HG03432 (cell line): ENCODE results near the gene DDA1.

Experiments
- ATAC-seq: cut with Tn5 transposase; IDR thresholded peaks from one replicate; pipeline ENCODE4 v1.9.1; 2021; ENCODE audit warnings: mild to moderate bottlenecking, moderate library complexity; ENCODE audit not compliant: unreplicated experiment

DDA1 gene

DNA sequence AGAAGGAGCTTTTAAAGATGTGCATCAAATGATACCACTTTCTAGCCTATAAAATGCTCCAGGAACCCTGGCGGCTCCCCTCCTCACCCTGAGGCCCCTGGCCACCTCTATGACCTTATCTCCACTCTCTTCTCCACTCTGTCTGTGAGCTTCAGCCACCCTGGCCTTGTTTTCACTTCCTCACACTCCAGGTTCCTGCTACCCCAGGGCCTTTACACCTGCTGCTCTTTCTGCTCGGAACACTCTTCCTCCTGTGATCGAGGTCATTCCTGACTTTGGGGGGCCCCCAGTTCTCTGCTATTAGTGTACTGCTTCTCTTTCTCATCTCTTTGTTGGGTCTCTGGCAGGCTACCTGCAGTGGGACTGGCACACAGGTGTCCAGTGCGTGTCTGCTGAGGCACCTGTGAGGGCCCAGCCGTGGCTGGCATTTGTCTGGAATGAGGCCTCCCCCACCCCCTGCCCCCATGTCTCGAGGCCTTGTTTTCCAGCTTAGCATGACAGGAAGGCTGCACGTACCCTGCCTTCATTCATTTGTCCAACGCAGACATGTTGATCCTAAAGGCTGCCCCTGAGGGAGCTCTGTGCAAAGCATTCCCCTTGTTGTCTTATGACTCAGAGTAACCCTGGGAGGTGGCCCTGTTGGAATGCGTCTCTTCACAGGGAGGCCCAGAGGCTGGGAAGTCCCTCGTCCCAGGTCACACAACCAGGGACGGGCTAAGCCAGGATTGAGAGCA, 2.3 kb downstream of the DDA1 start:
- ATAC-seq: no peak

DNA sequence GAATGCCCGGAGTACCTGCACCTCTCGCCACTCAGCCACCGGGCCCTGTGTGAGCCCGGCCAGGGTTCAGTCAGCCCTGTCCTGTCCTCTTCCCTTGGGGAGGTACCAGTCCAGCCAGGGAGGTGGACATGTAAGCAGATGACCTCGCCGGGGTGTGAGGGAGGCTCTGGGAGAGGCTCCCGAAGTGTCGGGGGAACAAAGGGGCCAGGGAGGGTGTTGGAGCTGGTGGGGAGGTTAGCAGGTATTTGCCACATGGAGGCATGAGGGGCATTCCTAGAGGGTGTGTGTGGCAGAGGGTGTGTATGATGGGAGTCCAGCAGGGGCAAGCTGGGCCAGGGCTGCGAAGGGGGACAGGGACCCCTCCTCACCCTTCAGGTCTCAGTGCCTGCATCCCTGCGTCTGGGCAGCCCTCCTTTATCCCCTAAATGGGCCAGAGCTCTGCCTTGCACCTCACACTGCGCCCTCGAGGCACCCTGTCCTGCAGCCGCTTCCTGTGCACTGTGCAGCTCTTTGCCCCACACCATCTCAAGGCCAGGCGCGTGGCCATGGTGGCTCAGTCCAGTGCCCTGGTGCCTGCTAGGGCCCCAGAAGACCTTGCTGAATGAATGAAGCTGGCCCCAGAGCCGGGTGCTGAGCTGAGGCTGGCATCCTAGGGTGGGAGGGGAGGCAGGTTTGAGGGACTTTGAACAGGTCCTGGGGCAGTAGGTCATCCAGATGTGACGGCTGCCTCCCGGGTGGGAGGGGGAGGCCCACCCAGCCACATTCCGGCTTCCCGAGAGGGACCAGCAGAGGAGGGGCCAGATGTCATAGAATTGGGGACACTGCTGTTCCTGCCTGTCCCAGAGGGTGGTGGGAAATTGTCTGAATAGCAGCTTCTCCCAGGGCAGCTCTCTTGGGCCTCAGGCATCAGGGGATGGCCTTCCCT, 3.1 kb downstream of the DDA1 start:
- ATAC-seq: no peak

DNA sequence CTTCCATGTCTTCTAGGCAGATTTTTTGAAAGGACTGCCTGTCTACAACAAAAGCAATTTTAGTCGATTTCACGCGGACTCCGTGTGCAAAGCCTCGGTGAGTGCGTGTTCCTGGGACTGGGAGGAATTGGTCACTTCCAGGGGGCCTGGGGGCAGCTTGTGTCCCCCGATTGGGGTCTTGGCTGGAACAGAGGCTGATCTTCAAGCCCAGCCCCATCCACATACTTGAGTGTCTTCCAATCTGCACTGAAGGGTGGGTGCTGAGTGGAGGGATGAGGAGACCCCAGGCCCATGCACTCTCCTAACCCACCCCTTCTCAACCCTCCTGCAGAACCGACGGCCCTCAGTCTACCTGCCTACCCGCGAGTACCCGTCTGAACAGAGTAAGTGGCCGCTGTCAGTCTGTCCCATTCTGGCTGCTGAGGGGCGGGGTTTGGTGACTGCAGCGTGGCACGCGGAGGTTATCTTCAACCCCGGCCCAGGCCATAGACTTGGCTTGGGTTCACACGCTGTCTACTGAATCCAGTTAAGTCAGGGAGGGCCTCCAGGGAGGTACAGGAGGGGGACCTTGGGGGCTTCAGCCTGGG, 4.7 kb downstream of the DDA1 start:
- ATAC-seq: no peak

DNA sequence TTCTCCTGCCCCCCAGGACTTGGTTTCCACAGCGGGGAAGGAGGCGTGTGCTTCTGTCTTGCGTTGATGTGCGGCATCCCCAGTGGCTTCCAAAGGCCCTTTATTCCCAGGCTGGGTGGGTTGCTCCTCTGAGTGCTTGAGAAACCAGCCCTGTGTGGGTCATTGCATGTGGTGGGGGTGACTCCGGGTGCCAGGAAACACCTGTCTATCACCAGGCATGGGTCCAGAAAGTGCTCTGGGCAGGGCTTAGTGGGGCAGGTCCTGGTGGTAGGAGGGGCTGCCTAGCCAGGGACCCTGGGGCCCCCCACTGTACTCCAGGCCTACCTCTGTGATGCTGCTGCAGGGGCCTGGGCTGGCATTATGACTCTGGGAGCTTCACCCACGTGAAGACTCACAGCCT, 9.6 kb downstream of the DDA1 start:
- ATAC-seq: no peak

DNA sequence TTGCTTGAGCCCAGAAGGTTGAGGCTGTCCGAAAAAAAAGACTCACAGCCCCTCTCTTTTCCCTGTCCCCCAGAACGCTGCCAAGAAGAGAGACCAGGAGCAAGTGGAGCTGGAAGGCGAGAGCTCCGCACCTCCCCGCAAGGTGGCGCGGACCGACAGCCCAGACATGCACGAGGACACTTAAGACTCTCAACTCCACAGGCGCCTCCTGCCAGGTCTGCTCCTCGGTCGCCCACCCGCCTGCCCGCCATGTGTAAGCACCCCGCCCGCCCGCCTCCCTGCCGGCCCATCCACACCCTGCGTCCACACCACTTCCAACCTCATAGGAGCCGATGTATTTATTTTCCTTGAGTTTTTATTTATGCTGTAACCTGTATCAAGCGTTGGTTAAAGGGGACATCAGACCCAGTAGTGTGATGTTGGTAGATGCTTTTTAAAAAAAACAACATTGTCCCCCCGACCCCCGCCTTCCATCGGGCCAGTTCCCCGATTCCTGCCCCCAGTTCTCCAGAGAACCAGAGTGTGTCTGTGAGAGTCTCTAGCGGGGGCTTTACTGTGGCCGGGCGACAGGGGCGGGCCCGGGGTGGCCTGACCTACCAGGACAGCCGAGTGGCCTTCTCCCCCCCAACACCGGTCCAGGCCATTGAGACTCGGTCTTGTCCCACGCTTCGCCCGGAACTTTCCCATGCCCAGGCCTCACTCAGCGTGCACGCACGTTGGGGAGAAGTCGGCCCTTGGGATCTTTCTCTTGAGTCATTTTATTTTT, 10.3 kb downstream of the DDA1 start:
- no peak for ATAC-seq

DNA sequence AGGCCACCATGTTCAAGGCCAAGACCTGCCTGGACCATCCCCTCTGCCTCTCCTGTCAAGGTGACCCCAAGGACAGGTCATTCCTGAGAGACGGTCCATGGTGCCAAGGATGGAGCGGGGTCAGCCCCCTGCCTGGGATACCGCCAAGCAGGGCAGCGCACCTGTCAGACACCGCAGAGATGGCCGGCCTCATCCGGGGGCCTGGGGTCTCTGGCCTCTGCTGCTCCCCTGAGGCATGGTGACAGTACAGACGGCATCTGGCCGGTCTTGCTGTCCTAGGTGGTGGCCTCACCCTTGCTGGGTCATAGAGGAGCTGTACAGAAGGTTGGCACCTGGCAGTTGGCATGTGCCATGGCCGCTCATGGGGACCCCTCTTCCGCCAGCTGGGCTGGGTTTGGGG, 11.1 kb downstream of the DDA1 start:
- no peak for ATAC-seq

DNA sequence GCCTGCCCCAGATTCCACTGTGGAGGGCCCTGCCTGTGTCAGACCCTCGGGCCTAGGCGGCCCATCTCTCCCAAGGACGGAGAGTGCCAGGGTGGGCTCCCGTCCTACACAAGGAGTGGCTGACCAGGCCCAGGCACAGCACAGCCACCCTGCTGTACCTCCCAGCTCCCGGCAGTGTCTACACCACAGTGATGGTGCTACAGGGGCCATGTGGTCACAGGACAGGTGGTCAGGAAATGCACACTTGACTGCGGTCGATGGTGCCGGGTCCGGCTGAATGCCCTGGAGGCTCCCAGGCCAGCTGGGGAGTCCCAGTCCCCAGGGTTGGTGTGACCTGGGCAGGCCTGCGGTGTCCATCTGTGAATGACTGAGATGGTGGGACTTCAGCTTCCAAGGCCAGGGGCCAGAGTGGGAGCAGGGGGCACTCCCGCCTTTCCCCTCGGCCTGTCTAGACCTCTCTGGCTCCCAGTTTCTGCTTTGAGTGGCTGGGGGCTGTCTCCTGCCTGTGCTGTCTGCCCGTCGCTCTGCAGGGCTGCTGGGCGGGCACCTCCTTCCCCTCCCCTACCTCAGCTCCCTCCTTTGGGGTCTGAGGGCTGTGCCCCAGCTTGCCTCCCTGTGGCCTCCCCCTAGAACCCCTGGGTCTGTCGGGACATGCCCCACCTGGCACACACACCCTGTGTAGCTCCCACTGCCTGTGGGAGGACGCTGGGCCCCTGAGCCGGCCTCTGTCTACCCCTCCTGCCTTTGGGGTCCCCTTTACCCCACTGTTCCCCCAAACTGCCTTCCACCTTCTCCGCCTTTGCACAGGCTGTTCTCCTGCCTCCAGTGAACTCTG, 12.5 kb downstream of the DDA1 start:
- ATAC-seq: no peak

DNA sequence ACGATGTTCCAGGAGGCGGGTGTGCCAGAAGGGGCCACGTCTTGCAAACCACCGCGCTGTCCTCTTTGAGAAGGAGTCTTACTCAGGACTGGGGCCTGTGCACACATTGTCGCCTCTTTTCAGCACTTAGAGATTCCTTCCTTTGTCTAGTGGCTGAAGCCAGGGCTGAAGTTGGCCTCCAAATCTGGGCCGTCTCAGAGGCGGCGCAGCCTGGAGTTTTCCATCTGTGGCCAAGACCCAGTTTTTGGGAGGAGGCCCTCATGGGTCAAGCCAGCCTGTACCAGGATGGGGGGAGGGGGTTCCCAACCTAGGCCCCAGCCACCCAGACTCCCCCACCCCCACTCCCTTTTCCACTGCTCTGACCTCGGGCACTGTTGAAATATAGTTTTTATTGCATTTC, 13.5 kb downstream of the DDA1 start:
- no peak for ATAC-seq

DNA sequence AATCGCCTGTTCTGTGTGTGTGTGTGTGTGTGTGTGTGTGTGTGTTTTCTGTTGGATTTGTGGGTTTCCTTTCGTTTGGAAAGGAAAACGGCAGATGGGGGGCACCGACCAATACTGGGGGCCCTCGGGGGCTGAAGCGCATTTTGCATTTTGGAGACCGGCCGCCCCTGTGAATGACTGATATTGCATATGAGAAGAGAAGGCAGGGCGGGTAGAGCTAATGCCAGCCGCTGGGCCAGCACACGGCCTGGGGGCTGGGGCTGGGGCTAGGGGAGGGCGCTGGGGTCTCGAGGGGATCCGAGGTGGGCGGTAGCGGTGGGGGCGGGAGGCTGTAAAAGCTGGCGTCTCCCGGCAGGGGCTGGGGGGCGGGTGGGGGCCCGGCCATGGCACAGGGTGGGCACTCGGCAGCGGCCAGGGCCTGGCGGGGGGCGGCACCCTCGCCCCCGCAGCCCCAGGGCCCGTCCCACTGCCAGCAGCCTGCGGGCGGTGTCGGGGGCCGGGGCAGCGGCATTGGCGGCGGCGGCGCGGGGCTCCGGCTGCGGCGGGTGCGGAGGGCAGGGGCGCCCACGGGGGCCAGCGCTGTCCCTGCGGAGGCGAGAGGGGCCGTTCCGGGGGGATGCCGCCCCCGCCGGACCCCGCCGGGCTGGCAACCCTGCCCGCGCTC, 14.1 kb downstream of the DDA1 start:
- ATAC-seq: no peak

DNA sequence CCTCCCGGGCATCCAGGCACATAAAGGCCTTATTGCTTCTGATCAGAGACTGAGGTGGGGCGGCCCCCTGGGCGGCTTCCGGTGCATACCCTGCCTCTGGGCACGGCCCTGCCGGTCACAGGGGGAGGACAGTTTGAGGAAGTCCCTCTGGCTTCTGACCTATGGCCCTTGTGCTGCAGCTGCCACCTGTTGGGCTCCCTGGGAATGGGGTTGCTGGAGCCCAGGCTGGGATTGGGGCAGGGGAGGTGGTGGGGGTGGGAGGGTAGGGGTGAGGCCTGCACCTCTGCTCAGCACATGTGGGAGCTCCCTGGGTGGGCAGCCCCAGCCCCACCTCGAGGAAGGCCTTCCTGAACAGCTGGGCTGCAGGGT, 14.6 kb downstream of the DDA1 start:
- ATAC-seq: no peak

DNA sequence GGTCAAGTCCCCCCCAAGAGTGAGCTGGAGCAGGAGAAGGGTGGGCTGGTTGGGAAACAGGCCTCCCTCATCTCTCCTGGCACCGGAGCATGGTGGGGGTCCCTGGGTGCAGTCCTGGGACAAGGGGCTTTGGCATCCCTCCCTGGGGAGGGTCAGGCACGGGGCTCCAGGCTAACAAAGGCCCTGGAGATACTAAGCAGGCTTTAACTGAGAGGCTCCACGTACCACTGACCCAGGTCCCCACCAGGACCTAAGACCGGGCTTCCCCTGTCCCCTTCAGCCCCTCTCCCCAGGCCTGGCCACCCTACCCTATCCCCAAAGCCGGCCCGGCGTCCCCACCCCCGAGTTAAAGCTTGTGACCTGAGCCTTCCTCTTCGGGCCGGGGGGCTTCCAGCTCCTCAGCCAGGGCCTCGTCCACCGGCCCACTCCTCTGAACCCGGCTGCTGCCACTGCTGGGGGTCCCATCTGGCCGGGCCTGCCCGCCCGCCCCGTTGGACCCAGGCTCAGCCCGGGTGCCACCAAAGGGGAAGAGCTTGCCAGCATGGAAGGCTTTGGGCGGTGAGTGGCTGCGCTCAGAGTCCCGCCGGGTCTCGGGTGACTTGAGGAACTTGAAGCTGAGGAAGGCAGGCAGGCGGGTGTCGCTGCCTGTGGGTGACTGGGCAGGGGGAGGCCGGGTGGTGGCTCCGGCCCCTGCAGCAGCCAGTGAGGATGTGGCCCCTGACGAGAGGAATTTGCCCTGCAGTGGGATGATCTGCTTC, 15.2 kb downstream of the DDA1 start:
- ATAC-seq: no peak

DNA sequence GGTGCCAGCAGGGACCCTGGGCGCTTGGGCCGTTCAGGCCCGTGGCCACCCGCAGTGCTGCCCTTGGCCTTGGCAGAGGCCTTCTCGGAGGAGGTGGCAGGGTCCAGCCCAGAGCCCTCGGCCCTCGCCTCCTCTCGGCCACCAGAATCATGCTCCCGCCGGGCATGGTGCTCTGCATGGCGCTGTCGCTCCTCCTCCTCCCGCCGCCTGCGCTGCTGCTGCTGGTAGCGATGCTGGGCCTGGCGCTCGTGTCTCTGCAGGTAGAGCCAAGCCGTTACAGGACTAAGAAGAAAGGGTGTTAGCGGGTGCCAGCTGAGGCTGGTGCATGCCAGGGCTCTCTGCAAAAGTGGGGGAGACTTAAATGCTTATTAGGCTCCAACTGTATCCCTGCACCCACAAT, 15.8 kb downstream of the DDA1 start:
- ATAC-seq: no peak

DNA sequence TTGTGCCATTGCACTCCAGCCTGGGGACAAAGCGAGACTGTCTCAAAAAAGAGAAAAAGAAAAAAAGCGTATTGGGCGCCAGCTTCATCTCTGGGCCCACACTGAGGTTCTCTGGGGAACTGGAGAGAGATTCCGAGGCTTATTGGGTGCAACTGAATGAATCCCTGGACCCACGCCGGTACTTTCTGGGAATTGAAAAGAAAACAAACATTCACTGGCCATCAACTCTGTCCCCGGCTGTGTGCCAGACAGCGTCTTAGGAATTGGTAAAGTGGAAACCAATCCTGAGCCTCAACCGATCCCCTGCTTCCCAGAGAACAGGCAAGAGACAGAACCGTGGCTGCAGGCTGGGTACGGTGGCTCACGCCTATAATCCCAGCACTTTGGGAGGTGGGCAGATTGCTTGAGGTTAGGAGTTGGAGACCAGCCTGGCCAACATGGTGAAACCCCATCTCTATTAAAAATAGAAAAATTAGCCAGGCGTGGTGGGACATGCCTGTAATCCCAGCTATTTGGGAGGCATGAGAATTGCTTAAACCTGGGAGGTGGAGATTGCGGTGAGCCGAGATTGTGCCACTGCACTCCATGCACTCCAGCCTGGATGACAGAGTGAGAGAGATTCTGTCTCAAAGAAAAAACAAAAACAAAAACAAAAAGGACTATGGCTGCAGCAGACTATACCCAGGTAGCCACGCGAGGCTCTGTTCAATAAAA, 16.7 kb downstream of the DDA1 start:
- no peak for ATAC-seq

DNA sequence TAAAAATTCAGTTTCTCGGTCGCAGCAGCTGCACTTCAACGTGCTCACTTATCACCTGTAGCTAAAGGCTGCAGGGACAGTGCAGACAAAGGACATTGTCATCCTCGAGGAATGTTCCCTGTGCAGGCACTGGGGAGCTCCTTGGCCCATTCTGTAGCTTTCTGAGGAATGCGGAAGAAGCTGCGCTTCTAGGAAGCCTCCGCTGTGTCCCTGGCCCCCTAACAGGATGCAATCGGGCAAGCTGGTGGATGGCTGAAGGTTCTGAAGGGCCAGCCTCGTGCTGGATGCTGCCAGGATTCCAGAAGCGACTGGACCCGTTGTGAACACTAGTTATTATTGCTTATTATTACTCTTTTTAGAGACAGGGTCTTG, 17.2 kb downstream of the DDA1 start:
- no peak for ATAC-seq

DNA sequence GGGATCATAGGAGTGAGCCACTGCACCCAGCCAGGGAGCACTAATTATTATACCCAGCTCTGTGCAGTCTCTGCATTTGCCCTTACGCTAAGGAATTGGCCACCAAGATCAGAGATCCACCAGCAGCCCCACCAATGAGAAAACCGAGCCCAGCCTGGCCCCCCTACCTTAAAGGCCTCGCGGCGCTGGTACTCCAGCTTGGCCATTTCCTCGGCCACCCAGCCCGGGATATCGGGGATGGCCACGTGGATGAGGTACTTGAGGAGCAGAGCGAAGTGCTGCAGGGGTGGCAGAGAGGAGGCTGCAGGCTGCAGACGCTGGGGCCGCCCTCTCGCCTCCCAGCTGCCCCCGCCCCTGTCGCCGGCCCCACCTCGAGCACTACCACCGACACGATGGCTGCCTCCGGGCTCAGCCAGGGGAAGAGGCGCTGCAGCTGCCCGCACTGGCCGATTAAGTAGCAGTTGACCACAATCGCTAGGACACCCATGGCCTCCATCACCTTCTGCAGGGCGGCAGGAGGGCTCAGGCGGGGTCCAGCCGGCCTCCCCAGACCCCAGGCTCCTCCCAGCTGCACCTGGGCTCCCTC, 17.8 kb downstream of the DDA1 start:
- ATAC-seq: no peak

DNA sequence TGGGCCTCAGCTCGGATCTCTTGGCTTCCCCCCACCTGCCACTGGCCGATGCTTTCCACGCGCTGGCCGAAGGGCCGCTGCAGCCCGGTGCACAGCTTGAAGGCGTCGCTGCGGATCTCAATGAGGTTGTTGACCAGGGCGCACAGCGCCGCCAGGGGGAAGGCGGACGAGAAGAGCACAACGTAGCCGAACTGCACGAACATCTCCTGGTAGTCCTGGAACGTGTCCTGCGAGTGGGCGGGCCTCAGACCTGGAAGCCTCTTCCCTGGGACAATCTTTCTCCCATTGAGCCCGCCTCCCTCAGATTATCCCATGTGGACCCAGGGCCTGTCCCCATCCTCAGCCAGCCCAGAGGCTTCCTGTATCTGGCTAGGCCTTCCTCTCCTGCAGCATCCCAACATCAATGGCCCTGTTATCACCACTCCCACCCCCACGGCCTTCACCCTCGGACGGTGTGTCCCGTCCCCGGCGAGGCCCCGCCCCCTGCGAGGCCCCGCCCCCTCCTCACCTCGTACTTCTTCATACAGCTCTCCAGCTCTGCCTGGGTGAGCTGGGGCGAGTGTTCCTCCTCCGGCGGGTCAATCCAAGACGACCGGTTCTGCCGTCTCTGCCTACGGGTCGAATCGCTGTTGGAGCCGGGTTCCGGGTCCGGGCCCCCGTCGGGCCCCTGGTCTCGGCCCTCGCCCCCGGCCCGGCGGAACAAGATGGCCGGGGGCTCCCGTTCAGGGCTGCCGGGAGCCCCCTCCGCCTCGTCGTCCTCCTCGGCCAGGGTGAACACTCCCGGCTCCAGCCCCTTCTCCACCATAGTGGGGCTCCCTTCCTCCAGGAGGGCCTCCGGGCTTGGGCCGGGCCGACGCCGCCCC, 18.5 kb downstream of the DDA1 start:
- no peak for ATAC-seq
